Heart right ventricle (tissue), 16 donors: ENCODE results near the gene TPRKB. TPM values are rescaled to one million over a fixed set of nuclear protein-coding genes. Genes with fewer than 3 reads are reported as not detected.
"Not testable (repeated sequence)": the region's sequence is repeated elsewhere in the genome, so short reads cannot be mapped to it uniquely, and the experiment has no call there.

Experiments used
- ATAC-seq, 8 donors: fragments of 200-7000 bp; cut with Tn5 transposase; one replicate each; pipeline ENCODE4 v1.9.1; 2020; ENCODE audit warnings: mild to moderate bottlenecking in 8 of 8, moderate library complexity in 8 of 8, moderate number of reproducible peaks in 1 of 8
- DNase-seq, 2 donors: peaks; one replicate each; pipeline ENCODE4 v3.0.0-alpha.2; 2020
- H3K27ac ChIP-seq, 10 donors: fragments of 200-600 bp; sonication (generic) in 2 of 10; one replicate each; pipeline versions ENCODE4 v1.5.0 to v1.8.0; 2020 to 2022; ENCODE audit warnings: mild to moderate bottlenecking in 3 of 10
- H3K27me3 ChIP-seq, 7 donors: fragments of 200-600 bp; one replicate each; pipeline ENCODE4 v1.8.0; 2021 to 2022; ENCODE audit warnings: mild to moderate bottlenecking in 2 of 7
- H3K36me3 ChIP-seq, 9 donors: fragments of 200-600 bp; sonication (generic) in 1 of 9; one replicate each; pipeline versions ENCODE4 v1.5.0 to v1.8.0; 2020 to 2022; ENCODE audit warnings: mild to moderate bottlenecking in 2 of 9
- H3K4me1 ChIP-seq, 9 donors: fragments of 200-600 bp; sonication (generic) in 1 of 9; one replicate each; pipeline versions ENCODE4 v1.5.0 to v1.8.0; 2020 to 2022; ENCODE audit warnings: mild to moderate bottlenecking in 4 of 9
- H3K4me3 ChIP-seq, 10 donors: fragments of 200-600 bp; sonication (generic) in 2 of 10; one replicate each; pipeline versions ENCODE4 v1.5.0 to v1.8.0; 2020 to 2022; ENCODE audit warnings: mild to moderate bottlenecking in 7 of 10, moderate library complexity in 2 of 10
- H3K9me3 ChIP-seq, 11 donors: fragments of 200-600 bp in 10 of 11; sonication (generic) in 2 of 11; one replicate each; pipeline versions ENCODE4 v1.5.0 to v1.8.0; 2013 to 2022; ENCODE audit warnings: mild to moderate bottlenecking in 2 of 11, control low read depth in 1 of 11, moderate library complexity in 1 of 11
- CTCF ChIP-seq, 9 donors: fragments of 200-600 bp; sonication (generic) in 2 of 9; IDR thresholded peaks; one replicate each; pipeline versions ENCODE4 v1.5.0 to v1.8.0; 2021 to 2022; ENCODE audit warnings: antibody characterized with exemption in 9 of 9, mild to moderate bottlenecking in 5 of 9, moderate library complexity in 1 of 9
- WGBS, 2 donors: extraction: QIAGEN DNeasy Blood & Tissue Kit; methylation state at CpG; one replicate each; pipeline ENCODE4 v1.1.7; 2013; ENCODE audit warnings: inconsistent platforms in 1 of 2; 5-methylcytosine and 5-hydroxymethylcytosine counted together
- intact Hi-C, 10 donors: fragments of 100-400 bp; cut with DNase I; formaldehyde crosslinking; loops; one replicate each; pipeline versions ENCODE4 v1.11.1 to v1.14.2; 2022
- polyA plus RNA-seq, 2 donors: library from polyadenylated mRNA; stranded (reverse); fragments of 200-250 nt; gene quantifications; one replicate each; pipeline ENCODE4 v1.2.3, GENCODE V29; 2013
- total RNA-seq, 10 donors: library from RNA; stranded (reverse); fragmentation: NEBNext Ultra II Directional in 3 of 10; extraction: Animal tissue kit (Norgen Biotek cat#: 25700) in 3 of 10; gene quantifications; one replicate each; pipeline versions ENCODE4 v1.2.1 to v1.2.4, GENCODE V29; 2021 to 2023
- donor health status: Arrhythmogenic right ventricular cardiomyopathy.
- donor health status: ischemic (EF 13 %, LVEDD 7.1; RV severe dilation, severe dysfunction).
- donor health status: healthy with polysubstance abuse.
- donor health status: DM: no; HTN: yes; CAD: no.
- donor health status: DM: no; HTN: no; CAD: no.
- donor health status: ischemic (EF 25% LVEDD 6.9; RV normal size, moderate dysfunction).
- donor health status: ischemic (EF 25% LVEDD 5.7; RV mildly dilated, moderate dysfunction).
- donor health status: healthy.
- donor health status: DM: yes; HTN: yes; CAD: no.
- donor health status: Ischemic cardiomyopathy.
- donor health status: ischemic (EF 35%, LVEDD 5.7; RV mildly dilated, moderate dysfunction).
- donor health status: nonischemic (EF 11% LVEDD 7.7; RV severe dilation, severe dysfunction).
- donor health status: DM: yes; HTN: yes; CAD: no.
- donor health status: PGD.
- donor health status: ischemic (EF 29% LVEDD 5.4; RV normal size, mild dysfunction).
- donor health status: nonischemic (EF 23%, LVEDD 6.1; RV moderate dilation, normal function).

TPRKB gene
- total and polyA plus RNA-seq, 12 donors: 17.1 to 83.2 (median 20.8) TPM

GRCh38 chr2:73764945-73765344, 27.8 kb upstream of the TPRKB start:
- 100% methylated on average over 1 of the region's 1 CpG for WGBS, 2 donors
- intact Hi-C loops: no loop called here
- no peak overlapping the region for H3K4me3 ChIP-seq
- no peak for TF ChIP-seq CTCF (IDR thresholded peaks at IDR 0.05)
- H3K9me3 ChIP-seq: no peaks in the 10 kb centered on the region
- H3K36me3 ChIP-seq: peaks cover 0 to 100% (median 76%) of the 10 kb centered on the region in 9 donors
- H3K27me3 ChIP-seq: no peaks in the 10 kb centered on the region
- DNase-seq (no peak), ATAC-seq (no peak)
- H3K4me1 ChIP-seq: peaks cover 4 to 10% (median 9%) of the 10 kb centered on the region in 9 donors
- no peak overlapping the region for H3K27ac ChIP-seq

GRCh38 chr2:73762571-73762970, 25.4 kb upstream of the TPRKB start:
- Histone ChIP-seq H3K9me3 (no peaks in the 10 kb centered on the region), H3K27me3 (no peaks in the 10 kb centered on the region), H3K36me3 (peaks cover 0 to 98% (median 58%) of the 10 kb centered on the region in 9 donors), H3K27ac (no peak overlapping the region), H3K4me1 (peaks cover 9 to 26% (median 21%) of the 10 kb centered on the region in 9 donors), H3K4me3 (no peak overlapping the region)
- ATAC-seq (no peak), DNase-seq (no peak)
- WGBS, 2 donors: 47 to 61% methylated on average over 1 of the region's 1 CpG
- no peak for TF ChIP-seq CTCF (IDR thresholded peaks at IDR 0.05)
- intact Hi-C loops: no loop called here

- peak in 1 of 8 donors; percentile 4 for ATAC-seq
- no peaks in the 10 kb centered on the region for H3K27me3 ChIP-seq
- peaks cover 9 to 26% (median 21%) of the 10 kb centered on the region in 9 donors for H3K4me1 ChIP-seq
- no peak for TF ChIP-seq CTCF (IDR thresholded peaks at IDR 0.05)
- no peaks in the 10 kb centered on the region for H3K9me3 ChIP-seq
- H3K27ac ChIP-seq: peak overlapping the region in 4 of 10 donors; percentile 45 to 71 (median 52)
- no peak overlapping the region for H3K4me3 ChIP-seq
- intact Hi-C loops: no loop called here
- WGBS, 2 donors: 82 to 84% methylated on average over 2 of the region's 2 CpGs
- DNase-seq: no peak
- peaks cover 0 to 93% (median 39%) of the 10 kb centered on the region in 9 donors for H3K36me3 ChIP-seq
Measured at GRCh38 chr2:73759904-73760303, 22.8 kb upstream of the TPRKB start.

- no peak for TF ChIP-seq CTCF (IDR thresholded peaks at IDR 0.05)
- H3K9me3 ChIP-seq: peaks cover 0 to 3% (median 0%) of the 10 kb centered on the region in 11 donors
- peak; percentile 81 to 94 (median 90) for ATAC-seq
- H3K4me1 ChIP-seq: peaks cover 9 to 26% (median 21%) of the 10 kb centered on the region in 9 donors
- H3K27me3 ChIP-seq: no peaks in the 10 kb centered on the region
- DNase-seq: peak in 1 of 2 donors; percentile 81
- H3K36me3 ChIP-seq: peaks cover 0 to 93% (median 38%) of the 10 kb centered on the region in 9 donors
- peak overlapping the region in 7 of 10 donors; percentile 4 to 71 (median 52) for H3K27ac ChIP-seq
- intact Hi-C loops: no loop called here
- H3K4me3 ChIP-seq: no peak overlapping the region
- WGBS, 2 donors: 4 to 6% methylated on average over 3 of the region's 3 CpGs
Measured at GRCh38 chr2:73759285-73759764, 22.2 kb upstream of the TPRKB start.

- WGBS, 2 donors: 92 to 95% methylated on average over 7 of the region's 7 CpGs
- intact Hi-C loops, ATAC-seq, H3K4me1 ChIP-seq, H3K27ac ChIP-seq, H3K27me3 ChIP-seq, DNase-seq, H3K4me3 ChIP-seq, H3K9me3 ChIP-seq: not testable (repeated sequence)
- H3K36me3 ChIP-seq: peaks cover 0 to 87% (median 14%) of the 10 kb centered on the region in 9 donors
Measured at GRCh38 chr2:73754332-73754731, 17.2 kb upstream of the TPRKB start.
